ENCODE results near the gene MTFR1L. TPM values are rescaled to one million over a fixed set of nuclear protein-coding genes. Genes with fewer than 3 reads are reported as not detected.
A peak's percentile ranks its signal among the peaks of the same experiment; 100 is the strongest.

Gene MTFR1L
- total RNA-seq, 2 experiments from 2014 or later, result 25.5 to 28.0 TPM

DNA sequence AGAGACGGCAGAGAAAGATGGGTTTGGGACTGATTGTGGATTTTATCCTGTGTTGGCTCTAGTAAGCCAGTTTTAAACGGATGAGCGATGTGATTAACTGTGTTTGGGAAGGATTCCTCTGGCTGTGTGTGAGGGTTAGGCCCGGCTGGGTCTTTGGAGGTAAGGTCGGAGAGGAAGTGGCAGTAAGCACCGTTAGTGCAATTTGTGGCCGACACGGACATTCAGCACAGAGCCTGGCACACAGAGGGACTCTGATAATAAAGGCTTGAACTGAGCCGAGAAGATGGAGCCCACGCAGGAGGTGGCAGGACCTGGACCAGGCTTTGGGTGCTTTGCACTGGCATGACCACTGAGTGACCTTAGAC, 1.3 kb downstream of the MTFR1L start:
- Histone ChIP-seq H3K9me3 (ENCODE audit: control insufficient read depth in 1 of 2, insufficient read depth in 1 of 2, low read length in 2 of 2) (no peaks in the 10 kb centered on the region), H3K4me3 (ENCODE audit: low read length) (peak overlapping the region; percentile 97), H3K27me3 (ENCODE audit: control insufficient read depth in 1 of 2, insufficient read depth in 2 of 2, low read length in 2 of 2) (no peaks in the 10 kb centered on the region), H3K27ac (ENCODE audit: low read depth in 1 of 2, low read length in 2 of 2) (peak overlapping the region; percentile 63 to 88), H3K4me1 (ENCODE audit: insufficient read depth, low read length) (peaks cover 44% of the 10 kb centered on the region), H3K36me3 (ENCODE audit: insufficient read depth, low read length) (peaks cover 4% of the 10 kb centered on the region)
- Mint-ChIP-seq H3K27me3 (no peaks in the 10 kb centered on the region), H3K4me3 (peak overlapping the region; percentile 94), H3K36me3 (ENCODE audit: low read depth) (peaks cover 29% of the 10 kb centered on the region), H3K4me1 (ENCODE audit: low read depth) (peaks cover 50% of the 10 kb centered on the region), H3K27ac (peak overlapping the region; percentile 97), H3K9me3 (no peaks in the 10 kb centered on the region)
- CTCF ChIA-PET, result interaction anchor here (1.0 to 1.2 kb wide), 2 partner anchors 16 to 317 kb away, joined by 3 read pairs; no protein-coding TSS in a partner anchor
- no peak for DNase-seq
- ATAC-seq (ENCODE audit: poor library complexity), result no peak
- POLR2A ChIA-PET, result interaction anchor here (0.7 to 3.7 kb wide), 15 partner anchors 9 to 611 kb away, joined by 3 to 43 read pairs (median 12); partner anchors contain the start of genes DHDDS, PAFAH2, PAQR7 and RSRP1
- intact Hi-C loops (cut with DNase I, micrococcal nuclease), result loop anchor here in 1 of 2 experiments (2.0 to 5.0 kb wide), 4 partner anchors 38 to 394 kb away; partner anchors contain the start of genes AUNIP and PAQR7
- TF ChIP-seq, protein P1, sequence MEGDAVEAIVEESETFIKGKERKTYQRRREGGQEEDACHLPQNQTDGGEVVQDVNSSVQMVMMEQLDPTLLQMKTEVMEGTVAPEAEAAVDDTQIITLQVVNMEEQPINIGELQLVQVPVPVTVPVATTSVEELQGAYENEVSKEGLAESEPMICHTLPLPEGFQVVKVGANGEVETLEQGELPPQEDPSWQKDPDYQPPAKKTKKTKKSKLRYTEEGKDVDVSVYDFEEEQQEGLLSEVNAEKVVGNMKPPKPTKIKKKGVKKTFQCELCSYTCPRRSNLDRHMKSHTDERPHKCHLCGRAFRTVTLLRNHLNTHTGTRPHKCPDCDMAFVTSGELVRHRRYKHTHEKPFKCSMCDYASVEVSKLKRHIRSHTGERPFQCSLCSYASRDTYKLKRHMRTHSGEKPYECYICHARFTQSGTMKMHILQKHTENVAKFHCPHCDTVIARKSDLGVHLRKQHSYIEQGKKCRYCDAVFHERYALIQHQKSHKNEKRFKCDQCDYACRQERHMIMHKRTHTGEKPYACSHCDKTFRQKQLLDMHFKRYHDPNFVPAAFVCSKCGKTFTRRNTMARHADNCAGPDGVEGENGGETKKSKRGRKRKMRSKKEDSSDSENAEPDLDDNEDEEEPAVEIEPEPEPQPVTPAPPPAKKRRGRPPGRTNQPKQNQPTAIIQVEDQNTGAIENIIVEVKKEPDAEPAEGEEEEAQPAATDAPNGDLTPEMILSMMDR (IDR thresholded peaks at IDR 0.05), result no peak

DNA sequence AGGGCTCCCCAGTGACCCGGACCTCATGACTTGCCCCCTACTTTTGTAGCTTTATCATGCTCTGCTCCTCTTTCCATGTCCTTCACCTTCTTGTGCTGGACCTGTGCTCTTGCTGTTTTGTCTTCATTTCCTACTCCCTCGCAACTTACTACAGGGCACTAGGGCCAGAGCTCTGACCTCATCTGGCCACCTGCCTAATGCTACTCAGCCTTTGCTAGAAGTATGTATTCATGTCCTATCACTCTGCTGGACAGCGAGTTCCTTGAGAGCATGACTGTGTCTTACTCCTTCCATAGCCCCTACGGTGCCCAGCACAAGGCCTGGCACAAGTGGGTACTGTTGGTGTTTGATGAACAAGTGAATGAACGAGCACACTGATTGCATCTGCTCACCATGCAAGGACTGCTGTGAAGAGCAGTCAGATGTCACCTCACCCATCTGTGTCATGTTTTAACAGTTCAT, 1.9 kb downstream of the MTFR1L start:
- Mint-ChIP-seq H3K4me1 (ENCODE audit: low read depth) (peaks cover 50% of the 10 kb centered on the region), H3K36me3 (ENCODE audit: low read depth) (peaks cover 34% of the 10 kb centered on the region), H3K4me3 (peak overlapping the region; percentile 94), H3K27me3 (no peaks in the 10 kb centered on the region), H3K9me3 (no peaks in the 10 kb centered on the region), H3K27ac (peak overlapping the region; percentile 97)
- Histone ChIP-seq H3K4me3 (ENCODE audit: low read length) (peak overlapping the region; percentile 97), H3K27ac (ENCODE audit: low read depth in 1 of 2, low read length in 2 of 2) (peak overlapping the region; percentile 63 to 88), H3K4me1 (ENCODE audit: insufficient read depth, low read length) (peaks cover 41% of the 10 kb centered on the region), H3K36me3 (ENCODE audit: insufficient read depth, low read length) (peaks cover 9% of the 10 kb centered on the region), H3K27me3 (ENCODE audit: control insufficient read depth in 1 of 2, insufficient read depth in 2 of 2, low read length in 2 of 2) (no peaks in the 10 kb centered on the region), H3K9me3 (ENCODE audit: control insufficient read depth in 1 of 2, insufficient read depth in 1 of 2, low read length in 2 of 2) (no peaks in the 10 kb centered on the region)
- CTCF ChIA-PET, result interaction anchor here (0.7 to 1.2 kb wide), 2 partner anchors 16 to 176 kb away, joined by 3 read pairs; partner anchors contain the start of gene PAFAH2
- no peak for ATAC-seq (ENCODE audit: poor library complexity)
- TF ChIP-seq, protein P1 (IDR thresholded peaks at IDR 0.05), result no peak
- peak in 1 of 14 experiments; percentile 17 for DNase-seq
- intact Hi-C loops (cut with DNase I, micrococcal nuclease), result loop anchor here in 1 of 2 experiments (2.0 to 5.0 kb wide), 4 partner anchors 37 to 394 kb away; partner anchors contain the start of genes AUNIP and PAQR7
- POLR2A ChIA-PET, result interaction anchor here (2.4 to 3.7 kb wide), 2 partner anchors 9 to 54 kb away, joined by 22 to 43 read pairs; partner anchors contain the start of gene PAQR7

- H3K4me1 ChIP-seq (ENCODE audit: insufficient read depth, low read length), result peaks cover 18% of the 10 kb centered on the region
- ChIA-PET POLR2A (no interaction called here), CTCF (no interaction called here)
- Mint-ChIP-seq H3K9me3 (no peaks in the 10 kb centered on the region), H3K27me3 (no peaks in the 10 kb centered on the region), H3K36me3 (ENCODE audit: low read depth) (peaks cover 64% of the 10 kb centered on the region), H3K4me1 (ENCODE audit: low read depth) (peaks cover 26% of the 10 kb centered on the region), H3K27ac (no peak overlapping the region), H3K4me3 (no peak overlapping the region)
- DNase-seq, result no peak
- intact Hi-C loops (cut with DNase I, micrococcal nuclease), result no loop called here
- ATAC-seq (ENCODE audit: poor library complexity), result no peak
- peaks cover 47% of the 10 kb centered on the region for H3K36me3 ChIP-seq (ENCODE audit: insufficient read depth, low read length)
- no peaks in the 10 kb centered on the region for H3K9me3 ChIP-seq (ENCODE audit: control insufficient read depth in 1 of 2, insufficient read depth in 1 of 2, low read length in 2 of 2)
- TF ChIP-seq, protein P1 (IDR thresholded peaks at IDR 0.05), result no peak
- no peak overlapping the region for H3K27ac ChIP-seq (ENCODE audit: low read depth in 1 of 2, low read length in 2 of 2)
- no peaks in the 10 kb centered on the region for H3K27me3 ChIP-seq (ENCODE audit: control insufficient read depth in 1 of 2, insufficient read depth in 2 of 2, low read length in 2 of 2)
- no peak overlapping the region for H3K4me3 ChIP-seq (ENCODE audit: low read length)
These were observed 5.9 kb downstream of the MTFR1L start for GRCh38 chr1:25825605-25826004.

All from CD4-positive, alpha-beta T cell (primary cell).